ENCODE measurements around the gene ADI1.

The ADI1 gene

GRCh38 chr2:3478846-3479385 lies 40.4 kb downstream of the ADI1 start:
- DNase-seq, result no peak

GRCh38 chr2:3476985-3477327 lies 42.4 kb downstream of the ADI1 start:
- DNase-seq, result no peak

GRCh38 chr2:3476321-3476984 lies 42.9 kb downstream of the ADI1 start:
- DNase-seq, result no peak

GRCh38 chr2:3475771-3476170 lies 43.6 kb downstream of the ADI1 start:
- DNase-seq, result no peak

- no peak for DNase-seq
Measured at GRCh38 chr2:3472966-3473365, 46.4 kb downstream of the ADI1 start.

- DNase-seq, result no peak
Measured at GRCh38 chr2:3472296-3472695, 47.0 kb downstream of the ADI1 start.

GRCh38 chr2:3470856-3471737 lies 48.2 kb downstream of the ADI1 start:
- no peak for DNase-seq

GRCh38 chr2:3470166-3470651 lies 49.1 kb downstream of the ADI1 start:
- no peak for DNase-seq

- no peak for DNase-seq
Measured at GRCh38 chr2:3469486-3469885, 49.8 kb downstream of the ADI1 start.

- no peak for DNase-seq
Measured at GRCh38 chr2:3468296-3468988, 50.9 kb downstream of the ADI1 start.

- no peak for DNase-seq
Measured at GRCh38 chr2:3467654-3468053, 51.7 kb downstream of the ADI1 start.

- no peak for DNase-seq
Measured at GRCh38 chr2:3466966-3467365, 52.4 kb downstream of the ADI1 start.

- no peak for DNase-seq
Measured at GRCh38 chr2:3466482-3466863, 52.9 kb downstream of the ADI1 start.

- no peak for DNase-seq
Measured at GRCh38 chr2:3465844-3466481, 53.4 kb downstream of the ADI1 start.

- DNase-seq, result no peak
Measured at GRCh38 chr2:3465328-3465727, 54.0 kb downstream of the ADI1 start.

GRCh38 chr2:3464401-3465005 lies 54.8 kb downstream of the ADI1 start:
- no peak for DNase-seq

- no peak for DNase-seq
Measured at GRCh38 chr2:3463944-3464343, 55.4 kb downstream of the ADI1 start.

- DNase-seq, result no peak
Measured at GRCh38 chr2:3463186-3463835, 56.0 kb downstream of the ADI1 start.

- no peak for DNase-seq
Measured at GRCh38 chr2:3462493-3463104, 56.7 kb downstream of the ADI1 start.

- no peak for DNase-seq
Measured at GRCh38 chr2:3461801-3462492, 57.4 kb downstream of the ADI1 start.
